Measurements from ENCODE around the gene PGA3.
"Not testable (repeated sequence)": the region's sequence is repeated elsewhere in the genome, so short reads cannot be mapped to it uniquely, and the experiment has no call there.

The PGA3 gene

DNA sequence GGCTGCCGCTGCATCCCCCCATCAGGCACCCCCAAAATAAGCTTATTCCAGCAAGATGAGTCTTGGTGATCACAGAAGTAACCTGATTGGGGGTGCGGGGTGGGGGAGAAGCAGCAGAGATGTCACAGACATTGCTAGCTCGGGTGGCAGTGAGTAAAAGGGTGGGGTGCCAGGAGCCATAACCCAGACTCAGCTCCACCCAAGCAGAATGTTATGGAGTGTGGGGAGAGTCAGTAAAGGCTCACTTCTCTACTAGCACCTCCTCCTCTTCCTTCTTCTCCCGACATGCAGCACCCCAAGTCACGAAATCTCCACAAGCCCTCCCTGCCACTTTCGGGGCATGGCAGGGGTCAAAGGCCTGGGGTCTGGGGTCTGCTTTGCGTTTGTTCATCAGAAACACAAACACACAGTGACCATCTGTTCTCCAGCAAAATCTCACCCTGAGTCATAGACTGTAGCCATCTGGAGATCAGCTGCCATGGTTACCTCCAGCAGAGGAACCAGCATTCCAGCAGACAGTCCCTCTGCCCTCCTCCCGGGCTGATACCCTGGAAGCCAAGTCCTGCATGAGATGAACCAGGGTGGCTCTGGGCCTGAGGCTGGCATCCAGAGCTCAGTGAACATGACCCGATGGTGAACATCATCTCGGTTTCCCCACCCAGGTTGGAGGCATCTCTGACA, 42.1 kb downstream of the PGA3 start:
- not testable (repeated sequence) for H3K36me3 ChIP-seq; H3K4me3 ChIP-seq (ENCODE audit: low read depth, low read length); DNase-seq; H3K9me3 ChIP-seq (ENCODE audit: severe bottlenecking); H3K27ac ChIP-seq; H3K27me3 ChIP-seq (ENCODE audit: insufficient read depth, low read depth, severe bottlenecking)

DNA sequence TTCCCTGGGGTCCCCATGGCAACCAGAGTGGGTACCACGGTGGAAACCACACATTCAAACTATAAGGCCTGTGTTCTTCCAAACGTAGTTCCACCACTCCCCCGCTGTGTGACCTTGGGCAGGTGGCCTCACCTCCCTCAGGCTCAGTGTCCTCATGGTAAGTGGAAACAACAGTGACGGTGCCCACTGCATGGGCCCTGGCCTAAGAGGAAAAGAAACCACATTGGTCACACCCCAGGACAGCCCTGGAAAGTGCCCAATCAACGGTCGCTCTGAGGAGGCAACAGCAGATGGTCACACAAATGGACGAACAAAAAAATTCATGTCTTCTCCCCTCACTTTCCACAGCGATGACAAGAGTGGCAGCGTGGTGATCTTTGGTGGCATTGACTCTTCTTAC, 44.8 kb downstream of the PGA3 start:
- DNase-seq; H3K27ac ChIP-seq; H3K9me3 ChIP-seq (ENCODE audit: severe bottlenecking); H3K4me3 ChIP-seq (ENCODE audit: low read depth, low read length); H3K27me3 ChIP-seq (ENCODE audit: insufficient read depth, low read depth, severe bottlenecking); H3K36me3 ChIP-seq: not testable (repeated sequence)

DNA sequence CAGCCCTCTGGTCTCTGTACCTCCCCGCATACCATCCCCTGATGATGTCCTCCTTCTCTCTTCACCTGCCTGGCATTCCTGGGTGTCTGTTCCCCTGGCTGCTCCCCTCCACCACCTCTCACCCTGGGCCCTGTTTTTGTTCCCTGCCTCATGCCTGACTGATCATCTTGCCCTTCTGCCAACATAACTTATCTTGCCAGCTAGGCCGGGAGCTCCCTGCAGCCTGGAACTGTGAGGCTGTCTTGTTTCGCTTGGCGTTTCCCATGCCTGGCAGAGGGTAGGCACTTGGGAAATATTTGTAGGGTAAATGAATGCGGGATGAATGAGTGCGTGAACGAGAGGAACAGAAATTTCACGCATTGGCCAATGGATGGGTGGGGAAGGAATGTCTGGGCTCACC, 45.9 kb downstream of the PGA3 start:
- not testable (repeated sequence) for H3K27ac ChIP-seq; H3K27me3 ChIP-seq (ENCODE audit: insufficient read depth, low read depth, severe bottlenecking); H3K9me3 ChIP-seq (ENCODE audit: severe bottlenecking); H3K36me3 ChIP-seq; H3K4me3 ChIP-seq (ENCODE audit: low read depth, low read length); DNase-seq

DNA sequence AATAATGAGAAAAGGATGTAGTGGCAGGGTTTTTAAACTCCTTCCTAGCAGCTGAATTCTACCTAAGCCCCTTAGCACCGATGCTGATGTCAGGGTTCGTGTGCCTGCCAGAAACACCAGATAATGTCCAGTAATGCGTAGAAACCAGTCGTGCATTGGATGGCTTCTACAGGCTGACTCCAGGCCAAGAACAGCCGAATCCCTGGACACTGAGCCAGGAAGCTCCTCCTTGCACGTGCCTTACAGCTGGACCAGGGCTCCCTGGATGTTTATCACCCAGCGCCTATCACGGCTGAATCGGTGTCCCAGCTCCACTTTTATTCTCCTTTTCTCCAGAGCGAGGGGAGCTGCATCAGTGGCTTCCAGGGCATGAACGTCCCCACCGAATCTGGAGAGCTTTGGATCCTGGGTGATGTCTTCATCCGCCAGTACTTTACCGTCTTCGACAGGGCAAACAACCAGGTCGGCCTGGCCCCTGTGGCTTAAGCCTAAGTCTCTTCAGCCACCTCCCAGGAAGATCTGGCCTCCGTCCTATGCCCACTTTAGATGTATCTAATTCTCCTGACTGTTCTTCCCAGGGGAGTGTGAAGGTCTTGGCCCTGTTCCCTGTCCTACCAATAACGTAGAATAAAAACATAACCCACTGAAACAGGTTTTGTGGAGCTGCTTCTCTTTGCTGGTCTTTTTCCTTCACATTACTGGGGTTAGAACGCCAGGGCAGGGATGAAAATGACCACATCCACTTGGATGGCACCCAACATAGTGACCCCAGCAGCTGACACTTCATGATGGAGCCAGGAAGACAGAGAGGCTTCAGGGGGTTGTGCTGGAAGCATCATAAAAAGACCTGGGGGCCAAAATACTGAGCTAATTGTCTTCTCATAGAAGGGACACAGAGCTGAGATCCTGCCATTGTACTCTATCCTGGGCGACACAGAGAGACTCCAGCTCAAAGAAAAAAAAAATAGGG, 47.8 kb downstream of the PGA3 start:
- H3K27ac ChIP-seq = peak overlapping the region; percentile 79

DNA sequence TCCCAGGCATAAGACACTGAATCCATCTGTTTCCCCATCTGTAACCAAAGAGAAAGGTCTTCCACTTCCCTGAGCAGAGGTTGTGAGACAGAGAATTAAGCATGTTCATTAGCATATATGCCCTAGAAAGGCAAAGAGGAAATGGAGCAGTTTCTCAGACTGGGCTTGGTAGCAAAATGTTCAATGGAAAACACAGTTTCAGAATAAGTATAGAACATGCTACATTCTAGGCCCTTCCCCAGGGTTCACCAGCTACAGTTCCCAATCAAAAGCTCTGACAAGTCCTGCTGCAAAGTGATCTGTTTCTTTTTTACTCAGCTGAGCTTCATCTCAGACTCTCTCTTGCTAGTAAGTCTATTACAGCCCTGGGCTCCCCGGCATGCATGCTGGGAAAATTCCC, 49.0 kb downstream of the PGA3 start:
- peak; percentile 16 for DNase-seq
- peak overlapping the region; percentile 79 for H3K27ac ChIP-seq
- not testable (repeated sequence) for H3K4me3 ChIP-seq (ENCODE audit: low read depth, low read length); H3K36me3 ChIP-seq; H3K9me3 ChIP-seq (ENCODE audit: severe bottlenecking); H3K27me3 ChIP-seq (ENCODE audit: insufficient read depth, low read depth, severe bottlenecking)

More for the DNA sequence above, 47.8 kb downstream of the PGA3 start:
- not testable (repeated sequence) for H3K9me3 ChIP-seq (ENCODE audit: severe bottlenecking); H3K36me3 ChIP-seq; DNase-seq; H3K27me3 ChIP-seq (ENCODE audit: insufficient read depth, low read depth, severe bottlenecking); H3K4me3 ChIP-seq (ENCODE audit: low read depth, low read length)

DNA sequence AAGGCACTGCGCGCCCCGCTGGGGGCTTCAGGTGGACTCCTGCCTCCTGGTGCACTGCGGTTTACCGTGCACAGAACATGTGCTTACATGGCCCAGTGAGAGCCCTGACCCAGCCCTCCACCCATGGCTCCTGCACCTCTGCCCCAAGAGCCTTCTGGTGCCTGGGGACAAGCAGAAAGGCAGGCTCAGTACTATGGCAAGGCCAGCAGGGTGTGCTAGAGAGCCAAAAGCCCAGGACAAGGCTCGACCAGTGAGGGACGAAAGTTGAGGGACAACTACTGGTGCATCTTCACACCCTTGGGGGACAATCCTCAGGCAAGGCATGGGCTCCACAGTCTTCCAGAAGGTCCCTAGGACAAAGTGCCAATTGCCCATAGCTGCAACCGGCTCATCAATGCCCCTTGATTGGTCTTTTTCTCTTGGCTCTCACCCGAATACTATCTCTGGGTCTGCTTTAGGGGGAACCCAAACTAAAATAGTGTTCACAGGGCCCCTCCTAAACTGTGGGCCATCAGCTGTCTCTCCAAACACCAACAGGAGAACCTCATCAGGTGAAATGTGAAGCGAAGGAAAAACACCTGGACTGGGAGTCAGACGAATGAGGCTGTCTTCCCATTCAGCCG, 51.2 kb downstream of the PGA3 start:
- TF ChIP-seq, protein P1, sequence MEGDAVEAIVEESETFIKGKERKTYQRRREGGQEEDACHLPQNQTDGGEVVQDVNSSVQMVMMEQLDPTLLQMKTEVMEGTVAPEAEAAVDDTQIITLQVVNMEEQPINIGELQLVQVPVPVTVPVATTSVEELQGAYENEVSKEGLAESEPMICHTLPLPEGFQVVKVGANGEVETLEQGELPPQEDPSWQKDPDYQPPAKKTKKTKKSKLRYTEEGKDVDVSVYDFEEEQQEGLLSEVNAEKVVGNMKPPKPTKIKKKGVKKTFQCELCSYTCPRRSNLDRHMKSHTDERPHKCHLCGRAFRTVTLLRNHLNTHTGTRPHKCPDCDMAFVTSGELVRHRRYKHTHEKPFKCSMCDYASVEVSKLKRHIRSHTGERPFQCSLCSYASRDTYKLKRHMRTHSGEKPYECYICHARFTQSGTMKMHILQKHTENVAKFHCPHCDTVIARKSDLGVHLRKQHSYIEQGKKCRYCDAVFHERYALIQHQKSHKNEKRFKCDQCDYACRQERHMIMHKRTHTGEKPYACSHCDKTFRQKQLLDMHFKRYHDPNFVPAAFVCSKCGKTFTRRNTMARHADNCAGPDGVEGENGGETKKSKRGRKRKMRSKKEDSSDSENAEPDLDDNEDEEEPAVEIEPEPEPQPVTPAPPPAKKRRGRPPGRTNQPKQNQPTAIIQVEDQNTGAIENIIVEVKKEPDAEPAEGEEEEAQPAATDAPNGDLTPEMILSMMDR (IDR thresholded peaks at IDR 0.05; ENCODE audit: low read depth, low read length) = peak; percentile 98
- H3K27me3 ChIP-seq (ENCODE audit: insufficient read depth, low read depth, severe bottlenecking) = no peaks in the 10 kb centered on the region
- DNase-seq = peak; percentile 76

DNA sequence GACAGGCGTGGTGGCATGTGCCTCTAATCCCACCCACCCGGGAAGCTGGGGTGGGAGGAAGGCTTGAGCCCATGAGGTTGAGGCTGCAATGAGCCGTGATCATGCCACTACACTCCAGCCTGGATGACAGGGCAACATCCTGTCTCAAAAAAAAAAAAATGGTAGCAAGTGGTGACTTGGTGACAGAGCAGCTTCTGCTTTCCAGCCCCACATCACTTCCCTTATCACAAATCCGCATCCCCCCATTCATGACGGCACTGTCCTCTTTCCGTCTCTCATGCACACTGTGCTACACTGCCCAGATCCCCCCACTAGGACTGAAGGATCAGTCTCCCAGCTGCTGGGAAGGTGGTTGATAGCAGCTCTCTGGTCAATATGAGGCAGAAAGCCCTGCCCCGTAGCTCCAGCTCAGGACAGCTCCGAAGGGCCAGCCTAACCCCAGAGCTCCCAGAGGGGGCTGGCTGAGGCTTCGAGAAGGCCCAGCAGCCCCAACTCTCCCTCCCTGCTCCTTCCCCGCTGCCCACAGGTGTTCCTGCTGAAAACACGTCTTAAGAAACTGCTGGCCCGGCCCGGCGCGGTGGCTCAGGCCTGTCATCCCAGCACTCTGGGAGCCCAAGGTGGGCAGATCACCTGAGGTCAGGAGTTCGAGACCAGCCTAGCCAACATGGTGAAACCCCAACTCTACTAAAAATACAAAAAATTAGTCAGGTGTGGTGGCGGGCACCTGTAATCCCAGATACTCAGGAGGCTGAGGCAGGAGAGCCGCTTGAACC, 53.6 kb downstream of the PGA3 start:
- DNase-seq = no peak
- Histone ChIP-seq H3K36me3 (0 out of 2 replicates have a peak, but pooled peaks cover 11% of the 10 kb centered on the region), H3K4me3 (ENCODE audit: low read depth, low read length) (no peak overlapping the region), H3K27ac (no peak overlapping the region), H3K27me3 (ENCODE audit: insufficient read depth, low read depth, severe bottlenecking) (no peaks in the 10 kb centered on the region), H3K9me3 (ENCODE audit: severe bottlenecking) (no peaks in the 10 kb centered on the region)
- TF ChIP-seq, protein P1 (IDR thresholded peaks at IDR 0.05; ENCODE audit: low read depth, low read length) = no peak

More for the DNA sequence above, 51.2 kb downstream of the PGA3 start:
- Histone ChIP-seq H3K4me3 (ENCODE audit: low read depth, low read length) (no peak overlapping the region), H3K9me3 (ENCODE audit: severe bottlenecking) (no peaks in the 10 kb centered on the region), H3K36me3 (0 out of 2 replicates have a peak, but pooled peaks cover 5% of the 10 kb centered on the region), H3K27ac (peak overlapping the region; percentile 16; the same call in 1 of the 2 replicates)
